B cell (primary cell): ENCODE results near the gene DCDC1. TPM values are rescaled to one million over a fixed set of nuclear protein-coding genes. Genes with fewer than 3 reads are reported as not detected.

ENCODE experiments used
- ATAC-seq: fragments of 200-7000 bp; cut with Tn5 transposase; one replicate; pipeline ENCODE4 v1.10.0; 2021; ENCODE audit warnings: low read depth, mild to moderate bottlenecking, moderate number of reproducible peaks, moderate library complexity
- CTCF ChIA-PET: fragments of 350-600 bp; sonication (Branson Sonifier 250); formaldehyde crosslinking; loops from one replicate; lab custom pipeline; 2021; ENCODE audit warnings: antibody characterized with exemption, inconsistent platforms; lab: Charles Lee
- POLR2A ChIA-PET: fragments of 350-600 bp; sonication (Branson Sonifier 250); formaldehyde crosslinking; loops from one replicate; lab custom pipeline; 2021; ENCODE audit warnings: antibody characterized with exemption; lab: Charles Lee
- DNase-seq: peaks from one replicate; pipeline ENCODE4 v3.0.0; 2013
- H2AFZ ChIP-seq: 2 replicates; pipeline ENCODE4 v1.6.1; 2012; ENCODE audit warnings: mild to moderate bottlenecking, low read depth, low read length; ENCODE audit not compliant: insufficient read depth, poor library complexity, severe bottlenecking
- H3K27ac ChIP-seq, 2 donors: 1 replicate in 1 of 2; 2 replicates in 1 of 2; pipeline ENCODE4 v1.5.1; 2012 to 2013; ENCODE audit warnings: low read length in 2 of 2, mild to moderate bottlenecking in 2 of 2, moderate library complexity in 1 of 2
- H3K27me3 ChIP-seq, 4 experiments: fragments of 200-600 bp in 1 of 4; sonication (generic) in 1 of 4; replicated peaks in 1 of 4; 1 replicate in 2 of 4; 2 replicates in 2 of 4; pipeline versions ENCODE4 v1.6.1 to v1.7.0; 2013 to 2016; ENCODE audit warnings: low read length in 3 of 4, mild to moderate bottlenecking in 2 of 4, mixed read lengths in 1 of 4, moderate library complexity in 1 of 4; ENCODE audit not compliant: insufficient read depth in 4 of 4, control insufficient read depth in 3 of 4; ENCODE audit errors: control extremely low read depth in 1 of 4
- H3K36me3 ChIP-seq, 2 experiments: replicated peaks in 1 of 2; 1 replicate in 1 of 2; 2 replicates in 1 of 2; pipeline versions ENCODE4 v1.6.1 to v1.7.1; 2013; ENCODE audit warnings: low read length in 1 of 2; ENCODE audit not compliant: insufficient read depth in 2 of 2, control insufficient read depth in 1 of 2; ENCODE audit errors: control extremely low read depth in 1 of 2, extremely low read depth in 1 of 2
- H3K4me1 ChIP-seq, 2 donors: fragments of 200-600 bp in 1 of 2; sonication (generic) in 1 of 2; 1 replicate in 1 of 2; 2 replicates in 1 of 2; pipeline versions ENCODE4 v1.5.1 to v1.6.1; 2013 to 2017; ENCODE audit warnings: low read length in 2 of 2; ENCODE audit not compliant: control insufficient read depth in 2 of 2, insufficient read depth in 2 of 2
- H3K4me2 ChIP-seq: replicated peaks from 2 replicates; pipeline ENCODE3; 2012; ENCODE audit warnings: mild to moderate bottlenecking, low read depth, low read length; ENCODE audit not compliant: poor library complexity, severe bottlenecking
- H3K4me3 ChIP-seq, 5 experiments: fragments of 200-600 bp in 1 of 5; sonication (generic) in 1 of 5; 1 replicate in 3 of 5; 2 replicates in 2 of 5; pipeline versions ENCODE4 v1.5.1 to v1.7.0; 2011 to 2016; ENCODE audit warnings: low read length in 4 of 5, mild to moderate bottlenecking in 4 of 5, low read depth in 2 of 5, control low read depth in 1 of 5, moderate library complexity in 1 of 5; ENCODE audit not compliant: insufficient read depth in 1 of 5; ENCODE audit errors: control extremely low read depth in 1 of 5, extremely low read depth in 1 of 5
- H3K79me2 ChIP-seq: fragments of 200-600 bp; sonication (generic); one replicate; pipeline ENCODE4 v1.6.0; 2016; ENCODE audit warnings: low read length; ENCODE audit not compliant: control insufficient read depth, insufficient read depth
- H3K9ac ChIP-seq: fragments of 200-600 bp; sonication (generic); 2 replicates; pipeline ENCODE4 v1.6.1; 2017; ENCODE audit warnings: mild to moderate bottlenecking, low read length, moderate library complexity
- H3K9me3 ChIP-seq, 3 donors: one replicate each; pipeline versions ENCODE4 v1.6.1 to v1.7.1; 2013; ENCODE audit warnings: low read length in 2 of 3; ENCODE audit not compliant: control insufficient read depth in 2 of 3, insufficient read depth in 1 of 3; ENCODE audit errors: control extremely low read depth in 1 of 3
- H4K20me1 ChIP-seq: 2 replicates; pipeline ENCODE4 v1.6.0; 2012; ENCODE audit warnings: mild to moderate bottlenecking, low read length; ENCODE audit not compliant: insufficient read depth, control insufficient read depth, poor library complexity, severe bottlenecking
- H3K27ac Mint-ChIP-seq: one replicate; pipeline ENCODE4 v1.8.0; 2021; ENCODE audit warnings: mixed read lengths
- H3K27me3 Mint-ChIP-seq: one replicate; pipeline ENCODE4 v1.8.0; 2021; ENCODE audit warnings: mixed read lengths
- H3K4me1 Mint-ChIP-seq: one replicate; pipeline ENCODE4 v1.8.0; 2021; ENCODE audit warnings: mixed read lengths
- H3K4me3 Mint-ChIP-seq: one replicate; pipeline ENCODE4 v1.8.0; 2021; ENCODE audit warnings: mixed read lengths
- H3K9me3 Mint-ChIP-seq: one replicate; pipeline ENCODE4 v1.8.0; 2022; ENCODE audit warnings: mixed read lengths; ENCODE audit not compliant: insufficient read depth
- CTCF ChIP-seq: fragments of 200-600 bp; IDR thresholded peaks from one replicate; pipeline ENCODE4 v1.8.0; 2022; ENCODE audit warnings: antibody characterized with exemption, mild to moderate bottlenecking
- EZH2 ChIP-seq: IDR thresholded peaks from 2 replicates; pipeline ENCODE4 v1.6.1; 2012; ENCODE audit warnings: borderline replicate concordance, low read depth, mild to moderate bottlenecking, moderate library complexity, low read length; ENCODE audit not compliant: insufficient read depth, poor library complexity, severe bottlenecking
- WGBS: methylation state at CpG from one replicate; pipeline ENCODE4 v1.1.5; 2013; ENCODE audit warnings: missing lambda C conversion rate; ENCODE audit not compliant: insufficient coverage; 5-methylcytosine and 5-hydroxymethylcytosine counted together
- intact Hi-C: fragments of 100-400 bp; cut with micrococcal nuclease; formaldehyde crosslinking; loops from one replicate; pipeline ENCODE4 v1.10.0; 2022
- polyA plus RNA-seq: library from polyadenylated mRNA; depleted of rRNA; stranded (reverse); fragments of >200 nt; gene quantifications from 2 replicates; pipeline ENCODE4 v1.2.3, GENCODE V29; 2012
- total RNA-seq, 2 donors: library from RNA; stranded (reverse); fragments of 120-200 nt in 1 of 2; gene quantifications; 1 replicate in 1 of 2; 2 replicates in 1 of 2; pipeline versions ENCODE4 v1.2.3 to v1.2.4, GENCODE V29; 2013 to 2022

The DCDC1 gene
- total and polyA plus RNA-seq, 2 donors (not counting 1 experiment from before 2014, with no cell fraction given): not detected

- H3K9me3 ChIP-seq: peaks cover 0 to 4% (median 0%) of the 10 kb centered on the region in 3 donors
- Mint-ChIP-seq H3K4me3 (no peak overlapping the region), H3K27ac (no peak overlapping the region), H3K27me3 (no peaks in the 10 kb centered on the region), H3K9me3 (peaks cover 5% of the 10 kb centered on the region), H3K4me1 (no peaks in the 10 kb centered on the region)
- H4K20me1 ChIP-seq: no peaks in the 10 kb centered on the region
- intact Hi-C loops: no loop called here
- peak; percentile 28 for ATAC-seq
- 100% methylated on average over 1 of the region's 5 CpGs for WGBS
- no peak overlapping the region for H3K27ac ChIP-seq
- H3K9ac ChIP-seq: no peak overlapping the region
- H3K79me2 ChIP-seq: no peaks in the 10 kb centered on the region
- peak; percentile 13 for DNase-seq
- POLR2A ChIA-PET: no interaction called here
- CTCF ChIA-PET: interaction anchor here (1.0 to 2.0 kb wide), 6 partner anchors 9 to 779 kb away, joined by 3 to 17 read pairs (median 5); no protein-coding TSS in a partner anchor
- H3K36me3 ChIP-seq: no peaks in the 10 kb centered on the region
- H3K4me1 ChIP-seq: no peaks in the 10 kb centered on the region
- no peak overlapping the region for H2AFZ ChIP-seq
- no peak overlapping the region for H3K4me2 ChIP-seq
- no peaks in the 10 kb centered on the region for H3K27me3 ChIP-seq
- no peak overlapping the region for H3K4me3 ChIP-seq
- TF ChIP-seq EZH2 (no peak), CTCF (peak; percentile 60)
Observed at GRCh38 chr11:31397239-31397834, 27.8 kb upstream of the DCDC1 start.

GRCh38 chr11:31387379-31387778, 17.8 kb upstream of the DCDC1 start:
- no peak overlapping the region for H3K4me3 Mint-ChIP-seq
- no peak for TF ChIP-seq EZH2
- H2AFZ ChIP-seq: no peak overlapping the region
- no peak overlapping the region for H3K27ac ChIP-seq
- CTCF ChIA-PET: no interaction called here
- no peak overlapping the region for H3K4me3 ChIP-seq
- no peaks in the 10 kb centered on the region for H3K79me2 ChIP-seq
- H3K27me3 ChIP-seq: no peaks in the 10 kb centered on the region
- no peak for DNase-seq
- no peaks in the 10 kb centered on the region for H3K27me3 Mint-ChIP-seq
- peaks cover 0 to 4% (median 0%) of the 10 kb centered on the region in 3 donors for H3K9me3 ChIP-seq
- H3K9me3 Mint-ChIP-seq: peaks cover 2% of the 10 kb centered on the region
- 100% methylated on average over 1 of the region's 2 CpGs for WGBS
- H3K27ac Mint-ChIP-seq: no peak overlapping the region
- intact Hi-C loops: no loop called here
- ATAC-seq: no peak
- no peak overlapping the region for H3K9ac ChIP-seq
- no peaks in the 10 kb centered on the region for H3K4me1 Mint-ChIP-seq
- H3K36me3 ChIP-seq: peaks cover 5 to 6% of the 10 kb centered on the region in 2 experiments
- POLR2A ChIA-PET: no interaction called here
- H4K20me1 ChIP-seq: no peaks in the 10 kb centered on the region
- no peak overlapping the region for H3K4me2 ChIP-seq
- no peaks in the 10 kb centered on the region for H3K4me1 ChIP-seq
